AG09309 (cell line): Measurements from ENCODE around the gene DGLUCY.
"Not testable (repeated sequence)": the region's sequence is repeated elsewhere in the genome, so short reads cannot be mapped to it uniquely, and the experiment has no call there.

ENCODE experiments used
- DNase-seq: peaks from one replicate; pipeline ENCODE4 v3.0.0-alpha.2; 2010; ENCODE audit warnings: low read depth
- H3K4me3 ChIP-seq: 2 replicates; pipeline ENCODE4 v1.5.1; 2011; ENCODE audit warnings: mild to moderate bottlenecking, low read depth, low read length, moderate library complexity; ENCODE audit not compliant: control insufficient read depth
- CTCF ChIP-seq: IDR thresholded peaks from 2 replicates; pipeline ENCODE4 v1.5.1; 2011; ENCODE audit warnings: mild to moderate bottlenecking, low read depth, low read length, inconsistent platforms; ENCODE audit not compliant: insufficient read depth, control insufficient read depth; ENCODE audit errors: missing control alignments

DGLUCY gene

GRCh38 chr14:91197631-91198030, 83.8 kb downstream of the DGLUCY start:
- no peak overlapping the region for H3K4me3 ChIP-seq
- no peak for DNase-seq
- no peak for TF ChIP-seq CTCF

- not testable (repeated sequence) for DNase-seq, H3K4me3 ChIP-seq
These were observed 86.9 kb downstream of the DGLUCY start for GRCh38 chr14:91200802-91201201.

GRCh38 chr14:91202234-91202974, 88.5 kb downstream of the DGLUCY start:
- no peak for DNase-seq
- no peak for TF ChIP-seq CTCF
- H3K4me3 ChIP-seq = no peak overlapping the region

- DNase-seq = no peak
- no peak for TF ChIP-seq CTCF
- H3K4me3 ChIP-seq = no peak overlapping the region
These were observed 90.8 kb downstream of the DGLUCY start for GRCh38 chr14:91204657-91205056.

GRCh38 chr14:91205459-91205858, 91.6 kb downstream of the DGLUCY start:
- no peak for TF ChIP-seq CTCF
- no peak overlapping the region for H3K4me3 ChIP-seq
- no peak for DNase-seq

- no peak for DNase-seq
- no peak for TF ChIP-seq CTCF
- no peak overlapping the region for H3K4me3 ChIP-seq
These were observed 93.1 kb downstream of the DGLUCY start for GRCh38 chr14:91207008-91207407.

GRCh38 chr14:91211017-91211416, 97.1 kb downstream of the DGLUCY start:
- DNase-seq = no peak
- no peak overlapping the region for H3K4me3 ChIP-seq
- TF ChIP-seq CTCF = no peak
